ENCODE measurements around the gene LMAN1L. TPM values are rescaled to one million over a fixed set of nuclear protein-coding genes. Genes with fewer than 3 reads are reported as not detected.

The LMAN1L gene
- total RNA-seq, 1 donor from 2014 or later = not detected

DNA sequence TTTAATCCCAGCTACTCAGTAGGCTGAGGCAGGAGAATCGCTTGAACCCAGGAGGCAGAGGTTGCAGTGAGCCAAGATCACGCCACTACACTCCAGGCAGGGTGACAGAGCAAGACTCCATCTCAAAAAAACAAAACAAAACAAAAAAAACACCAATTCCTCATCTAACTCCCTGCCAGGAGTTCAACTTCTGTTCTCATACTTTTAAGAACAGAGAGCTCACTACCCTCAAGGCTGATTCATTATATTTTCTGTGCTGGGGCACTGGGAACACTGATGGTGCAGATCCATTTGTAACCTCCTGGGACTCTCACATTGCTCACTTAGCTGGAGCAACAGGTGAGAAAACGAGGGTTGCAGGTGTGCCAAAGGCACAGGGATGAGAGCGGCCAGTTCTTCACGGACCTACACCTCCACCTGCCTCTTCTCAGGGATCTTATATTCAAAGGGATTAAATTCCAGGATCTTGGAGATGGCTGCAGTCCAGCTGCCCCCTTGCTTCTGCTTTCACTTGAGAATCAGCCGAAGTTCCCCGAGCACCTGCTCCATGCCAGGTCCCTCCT is 43.1 kb upstream of the LMAN1L start:
- DNase-seq (ENCODE audit: low read depth) = no peak
- H3K4me3 ChIP-seq (ENCODE audit: low read depth, low read length) = no peak overlapping the region
- TF ChIP-seq, protein P1, sequence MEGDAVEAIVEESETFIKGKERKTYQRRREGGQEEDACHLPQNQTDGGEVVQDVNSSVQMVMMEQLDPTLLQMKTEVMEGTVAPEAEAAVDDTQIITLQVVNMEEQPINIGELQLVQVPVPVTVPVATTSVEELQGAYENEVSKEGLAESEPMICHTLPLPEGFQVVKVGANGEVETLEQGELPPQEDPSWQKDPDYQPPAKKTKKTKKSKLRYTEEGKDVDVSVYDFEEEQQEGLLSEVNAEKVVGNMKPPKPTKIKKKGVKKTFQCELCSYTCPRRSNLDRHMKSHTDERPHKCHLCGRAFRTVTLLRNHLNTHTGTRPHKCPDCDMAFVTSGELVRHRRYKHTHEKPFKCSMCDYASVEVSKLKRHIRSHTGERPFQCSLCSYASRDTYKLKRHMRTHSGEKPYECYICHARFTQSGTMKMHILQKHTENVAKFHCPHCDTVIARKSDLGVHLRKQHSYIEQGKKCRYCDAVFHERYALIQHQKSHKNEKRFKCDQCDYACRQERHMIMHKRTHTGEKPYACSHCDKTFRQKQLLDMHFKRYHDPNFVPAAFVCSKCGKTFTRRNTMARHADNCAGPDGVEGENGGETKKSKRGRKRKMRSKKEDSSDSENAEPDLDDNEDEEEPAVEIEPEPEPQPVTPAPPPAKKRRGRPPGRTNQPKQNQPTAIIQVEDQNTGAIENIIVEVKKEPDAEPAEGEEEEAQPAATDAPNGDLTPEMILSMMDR (conservative IDR thresholded peaks at IDR 0.05; ENCODE audit: low read depth, low read length) = no peak

DNA sequence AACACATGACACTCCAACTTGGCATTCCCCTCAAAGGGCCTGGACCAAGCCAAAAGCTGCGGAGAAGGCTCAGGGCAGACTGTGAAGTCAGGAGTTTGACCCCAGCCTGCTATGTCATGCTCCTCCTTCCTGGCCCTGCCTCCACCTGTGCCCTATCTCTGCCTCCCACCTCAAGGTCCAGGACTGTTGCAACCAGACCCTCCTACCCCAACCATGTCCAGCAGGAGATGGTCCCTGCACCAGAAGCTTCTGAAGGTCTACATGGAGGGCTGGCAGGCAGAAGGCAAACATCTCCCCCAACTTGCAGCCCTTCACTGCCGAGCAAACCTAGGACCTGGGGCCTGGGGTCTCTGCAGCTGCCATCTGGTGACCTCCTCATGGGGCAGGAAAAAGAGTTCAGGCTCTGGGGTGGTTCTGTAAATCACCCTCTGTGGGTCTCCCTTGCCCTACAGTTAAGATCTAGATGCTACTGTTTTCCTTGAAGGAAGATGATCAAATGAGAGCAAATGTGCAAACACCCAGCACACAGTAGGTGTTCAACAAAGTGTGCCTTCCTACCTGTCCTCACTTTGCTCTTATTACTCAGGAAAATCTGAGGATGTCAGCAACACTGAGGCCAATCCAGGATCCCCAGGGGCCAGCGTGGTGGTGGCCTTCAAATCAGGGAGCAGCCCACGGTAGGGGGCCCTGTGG is 42.3 kb upstream of the LMAN1L start:
- no peak for DNase-seq (ENCODE audit: low read depth)
- TF ChIP-seq, protein P1 (conservative IDR thresholded peaks at IDR 0.05; ENCODE audit: low read depth, low read length) = no peak
- no peak overlapping the region for H3K4me3 ChIP-seq (ENCODE audit: low read depth, low read length)

DNA sequence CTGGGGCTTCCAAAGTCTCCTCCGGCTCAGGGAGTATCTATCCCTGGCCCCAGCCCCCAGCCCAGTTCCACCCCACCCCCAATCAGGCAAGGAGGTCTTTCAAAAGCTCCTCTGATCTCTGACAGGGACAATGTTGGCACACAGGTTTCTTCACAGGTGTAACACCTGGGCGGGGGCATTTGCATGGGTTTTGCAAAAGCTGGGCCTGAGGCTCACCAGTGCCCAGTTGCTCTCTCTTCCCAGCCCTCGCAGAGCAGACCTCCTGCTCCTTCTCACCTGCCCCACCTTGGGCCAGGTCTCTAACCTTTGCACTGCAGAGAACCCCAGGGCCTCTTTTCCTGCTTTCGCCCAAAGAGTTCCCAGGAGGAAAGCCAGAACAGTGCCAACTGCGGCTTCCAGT is 39.3 kb upstream of the LMAN1L start:
- TF ChIP-seq, protein P1 (conservative IDR thresholded peaks at IDR 0.05; ENCODE audit: low read depth, low read length) = no peak
- no peak overlapping the region for H3K4me3 ChIP-seq (ENCODE audit: low read depth, low read length)
- no peak for DNase-seq (ENCODE audit: low read depth)

DNA sequence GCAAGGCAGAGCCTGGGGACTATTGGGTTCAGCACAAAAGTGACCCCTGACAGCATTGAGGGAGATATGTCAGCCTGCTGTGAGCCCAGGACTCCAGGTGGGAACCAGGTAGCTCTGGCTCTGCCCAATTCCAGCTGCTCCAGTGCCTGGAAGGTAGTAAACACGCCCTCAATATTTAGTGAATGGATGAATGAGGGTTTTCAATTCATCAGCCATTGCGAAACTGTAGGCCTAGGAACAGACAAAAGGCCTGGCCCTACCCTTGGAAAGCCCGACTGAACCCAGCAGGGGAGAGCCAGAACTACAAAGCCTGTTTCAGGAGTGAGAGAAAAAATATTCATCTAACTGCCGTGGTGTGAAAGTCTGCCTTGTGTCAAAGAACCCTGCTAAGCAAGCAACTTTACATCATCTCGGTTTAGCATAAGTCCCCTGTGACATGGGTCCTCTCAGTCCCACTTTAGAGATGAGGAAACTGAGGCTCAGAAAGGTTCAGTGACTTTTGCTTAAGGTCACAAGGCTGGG is 38.8 kb upstream of the LMAN1L start:
- DNase-seq (ENCODE audit: low read depth) = no peak
- TF ChIP-seq, protein P1 (conservative IDR thresholded peaks at IDR 0.05; ENCODE audit: low read depth, low read length) = no peak
- H3K4me3 ChIP-seq (ENCODE audit: low read depth, low read length) = no peak overlapping the region

DNA sequence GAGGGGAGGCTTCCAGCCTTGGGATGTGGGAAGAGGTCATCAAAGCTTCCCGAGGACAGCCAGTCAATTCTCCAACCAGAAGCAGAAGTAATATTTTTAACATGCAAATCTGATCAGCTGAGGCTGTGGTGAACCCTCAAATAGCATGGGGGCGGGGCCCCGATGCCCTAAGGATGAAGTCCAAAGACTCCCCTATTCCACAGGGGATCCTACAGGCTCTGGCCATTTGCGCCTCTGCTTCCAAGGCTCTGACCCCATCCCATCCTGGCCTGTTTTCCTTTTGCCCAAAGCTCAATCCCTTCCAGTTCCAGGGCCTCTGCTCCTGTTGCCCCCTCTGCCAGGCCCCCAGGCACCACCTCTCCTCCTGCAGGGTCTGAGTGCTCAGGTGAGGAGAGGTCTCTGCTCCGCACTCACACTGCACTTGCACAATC is 37.5 kb upstream of the LMAN1L start:
- H3K4me3 ChIP-seq (ENCODE audit: low read depth, low read length) = no peak overlapping the region
- TF ChIP-seq, protein P1 (conservative IDR thresholded peaks at IDR 0.05; ENCODE audit: low read depth, low read length) = no peak
- DNase-seq (ENCODE audit: low read depth) = no peak

DNA sequence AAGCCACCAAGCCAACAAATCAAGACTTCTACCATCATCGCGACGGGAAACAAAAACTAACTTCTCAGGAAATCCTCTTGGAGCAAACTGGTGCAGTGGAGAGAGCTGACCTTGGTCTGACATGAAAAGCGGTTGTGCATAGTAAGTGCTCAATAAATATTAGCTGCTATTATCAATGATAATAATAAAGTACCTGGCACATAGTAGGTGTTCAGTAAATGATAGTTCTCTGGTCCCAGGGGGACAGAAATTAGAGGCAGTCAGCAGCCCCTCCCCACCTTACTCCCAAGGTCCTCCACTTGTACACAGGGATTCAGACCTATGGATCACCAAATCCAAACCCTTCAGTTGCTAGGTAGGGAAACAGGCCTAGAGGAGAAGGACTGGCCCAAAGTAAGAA is 36.7 kb upstream of the LMAN1L start:
- TF ChIP-seq, protein P1 (conservative IDR thresholded peaks at IDR 0.05; ENCODE audit: low read depth, low read length) = no peak
- H3K4me3 ChIP-seq (ENCODE audit: low read depth, low read length) = no peak overlapping the region
- DNase-seq (ENCODE audit: low read depth) = no peak

Measured in epithelial cell of proximal tubule (primary cell).